ENCODE results near the gene ATG101. TPM values are rescaled to one million over a fixed set of nuclear protein-coding genes. Genes with fewer than 3 reads are reported as not detected.

ATG101 gene
- total RNA-seq, 4 donors from 2014 or later, result 30.3 to 71.4 (median 61.2) TPM

GRCh38 chr12:52091061-52091460 is 21.3 kb downstream of the ATG101 start:
- H3K27ac ChIP-seq (replicated peaks in 1 of 4), result no peak overlapping the region
- no peaks in the 10 kb centered on the region for H3K9me3 ChIP-seq
- DNase-seq (ENCODE audit: extremely low spot score), result no peak
- H3K4me1 ChIP-seq, result no peaks in the 10 kb centered on the region
- TF ChIP-seq EP300 (IDR thresholded peaks at IDR 0.05) (no peak), POLR2A (IDR thresholded peaks at IDR 0.05; ENCODE audit: low read depth) (no peak), CTCF (IDR thresholded peaks at IDR 0.05) (no peak), POLR2AphosphoS5 (IDR thresholded peaks at IDR 0.05) (no peak)
- no peaks in the 10 kb centered on the region for H3K36me3 ChIP-seq
- H3K4me3 ChIP-seq, result no peak overlapping the region
- 21% methylated on average over 3 of the region's 3 CpGs for WGBS
- H3K27me3 ChIP-seq, result peaks cover 0 to 50% (median 0%) of the 10 kb centered on the region in 4 donors
- intact Hi-C loops (cut with DNase I), result no loop called here

- DNase-seq (ENCODE audit: extremely low spot score), result no peak
- Histone ChIP-seq H3K27me3 (peaks cover 0 to 45% (median 0%) of the 10 kb centered on the region in 4 donors), H3K27ac (replicated peaks in 1 of 4) (no peak overlapping the region), H3K4me1 (no peaks in the 10 kb centered on the region), H3K36me3 (no peaks in the 10 kb centered on the region), H3K4me3 (no peak overlapping the region), H3K9me3 (no peaks in the 10 kb centered on the region)
- intact Hi-C loops (cut with DNase I), result no loop called here
- 75% methylated on average over 8 of the region's 8 CpGs for WGBS
- TF ChIP-seq POLR2A (IDR thresholded peaks at IDR 0.05; ENCODE audit: low read depth) (no peak), POLR2AphosphoS5 (IDR thresholded peaks at IDR 0.05) (no peak), CTCF (IDR thresholded peaks at IDR 0.05) (no peak), EP300 (IDR thresholded peaks at IDR 0.05) (no peak)
Observed at GRCh38 chr12:52091869-52092268, 22.1 kb downstream of the ATG101 start.

GRCh38 chr12:52093346-52093745 is 23.6 kb downstream of the ATG101 start:
- no peaks in the 10 kb centered on the region for H3K4me1 ChIP-seq
- intact Hi-C loops (cut with DNase I), result no loop called here
- no peak overlapping the region for H3K4me3 ChIP-seq
- no peak overlapping the region for H3K27ac ChIP-seq (replicated peaks in 1 of 4)
- H3K27me3 ChIP-seq, result peaks cover 0 to 44% (median 0%) of the 10 kb centered on the region in 4 donors
- no peak for DNase-seq (ENCODE audit: extremely low spot score)
- no peak for TF ChIP-seq POLR2AphosphoS5 (IDR thresholded peaks at IDR 0.05)
- no peak for TF ChIP-seq POLR2A (IDR thresholded peaks at IDR 0.05; ENCODE audit: low read depth)
- TF ChIP-seq CTCF (IDR thresholded peaks at IDR 0.05), result no peak
- no peak for TF ChIP-seq EP300 (IDR thresholded peaks at IDR 0.05)
- WGBS, result 80% methylated on average over 7 of the region's 7 CpGs
- H3K9me3 ChIP-seq, result no peaks in the 10 kb centered on the region
- no peaks in the 10 kb centered on the region for H3K36me3 ChIP-seq

- no peak for TF ChIP-seq POLR2AphosphoS5 (IDR thresholded peaks at IDR 0.05)
- no peak for TF ChIP-seq EP300 (IDR thresholded peaks at IDR 0.05)
- no peak for TF ChIP-seq POLR2A (IDR thresholded peaks at IDR 0.05; ENCODE audit: low read depth)
- no peak for TF ChIP-seq CTCF (IDR thresholded peaks at IDR 0.05)
- no peak for DNase-seq (ENCODE audit: extremely low spot score)
- peaks cover 0 to 37% (median 0%) of the 10 kb centered on the region in 4 donors for H3K27me3 ChIP-seq
- H3K4me1 ChIP-seq, result no peaks in the 10 kb centered on the region
- no peak overlapping the region for H3K4me3 ChIP-seq
- H3K27ac ChIP-seq (replicated peaks in 1 of 4), result no peak overlapping the region
- 92% methylated on average over 15 of the region's 15 CpGs for WGBS
- no peaks in the 10 kb centered on the region for H3K9me3 ChIP-seq
- intact Hi-C loops (cut with DNase I), result no loop called here
- H3K36me3 ChIP-seq, result no peaks in the 10 kb centered on the region
Observed at GRCh38 chr12:52096332-52097044, 26.7 kb downstream of the ATG101 start.

Data from esophagus muscularis mucosa (tissue), 4 donors.